ENCODE results near the gene RPN2.

The RPN2 gene

GRCh38 chr20:37209661-37210314 is 30.7 kb downstream of the RPN2 start:
- Histone ChIP-seq H3K27me3 (ENCODE audit: control insufficient read depth in 1 of 2, insufficient read depth in 2 of 2, low read length in 2 of 2) (no peaks in the 10 kb centered on the region), H3K9me3 (ENCODE audit: control insufficient read depth in 1 of 2, low read length in 2 of 2) (no peaks in the 10 kb centered on the region), H3K4me1 (ENCODE audit: control insufficient read depth in 1 of 2, insufficient read depth in 2 of 2, low read length in 2 of 2) (no peaks in the 10 kb centered on the region), H3K4me3 (ENCODE audit: low read depth in 1 of 2, low read length in 2 of 2) (no peak overlapping the region), H3K9ac (ENCODE audit: low read depth in 1 of 2, low read length in 2 of 2) (no peak overlapping the region), H3K27ac (ENCODE audit: low read depth, low read length) (no peak overlapping the region), H3K36me3 (ENCODE audit: control insufficient read depth in 1 of 2, insufficient read depth in 2 of 2, low read length in 2 of 2) (peaks cover 38 to 75% of the 10 kb centered on the region in 2 donors)

GRCh38 chr20:37218441-37218840 is 39.3 kb downstream of the RPN2 start:
- H3K4me1 ChIP-seq (ENCODE audit: control insufficient read depth in 1 of 2, insufficient read depth in 2 of 2, low read length in 2 of 2), result peaks cover 0 to 6% of the 10 kb centered on the region in 2 donors
- H3K36me3 ChIP-seq (ENCODE audit: control insufficient read depth in 1 of 2, insufficient read depth in 2 of 2, low read length in 2 of 2), result peaks cover 17 to 61% of the 10 kb centered on the region in 2 donors
- no peak overlapping the region for H3K9ac ChIP-seq (ENCODE audit: low read depth in 1 of 2, low read length in 2 of 2)
- no peaks in the 10 kb centered on the region for H3K27me3 ChIP-seq (ENCODE audit: control insufficient read depth in 1 of 2, insufficient read depth in 2 of 2, low read length in 2 of 2)
- H3K27ac ChIP-seq (ENCODE audit: low read depth, low read length), result no peak overlapping the region
- H3K4me3 ChIP-seq (ENCODE audit: low read depth in 1 of 2, low read length in 2 of 2), result no peak overlapping the region
- H3K9me3 ChIP-seq (ENCODE audit: control insufficient read depth in 1 of 2, low read length in 2 of 2), result no peaks in the 10 kb centered on the region

DNA sequence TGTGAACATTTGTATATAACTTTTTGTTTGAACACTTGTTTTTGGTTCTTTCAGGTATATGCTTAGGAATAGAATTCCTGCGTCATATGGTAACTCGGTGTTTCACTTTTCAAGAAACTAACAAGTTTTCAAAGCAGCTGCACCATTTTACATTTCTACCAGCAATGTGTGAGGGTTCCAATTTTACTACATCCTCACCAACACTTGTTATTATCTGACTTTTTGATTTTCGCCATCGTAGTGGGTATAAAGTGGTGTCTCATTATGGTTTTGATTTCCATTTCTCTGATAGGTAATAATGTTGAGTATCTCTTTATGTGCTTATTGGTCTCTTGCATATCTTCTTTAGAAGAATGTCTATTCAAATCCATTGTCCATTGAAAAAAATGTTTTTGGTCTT is 39.8 kb downstream of the RPN2 start:
- Histone ChIP-seq H3K27me3 (ENCODE audit: control insufficient read depth in 1 of 2, insufficient read depth in 2 of 2, low read length in 2 of 2) (no peaks in the 10 kb centered on the region), H3K27ac (ENCODE audit: low read depth, low read length) (no peak overlapping the region), H3K9me3 (ENCODE audit: control insufficient read depth in 1 of 2, low read length in 2 of 2) (no peaks in the 10 kb centered on the region), H3K4me3 (ENCODE audit: low read depth in 1 of 2, low read length in 2 of 2) (no peak overlapping the region), H3K9ac (ENCODE audit: low read depth in 1 of 2, low read length in 2 of 2) (no peak overlapping the region), H3K4me1 (ENCODE audit: control insufficient read depth in 1 of 2, insufficient read depth in 2 of 2, low read length in 2 of 2) (peaks cover 0 to 6% of the 10 kb centered on the region in 2 donors), H3K36me3 (ENCODE audit: control insufficient read depth in 1 of 2, insufficient read depth in 2 of 2, low read length in 2 of 2) (peaks cover 22 to 62% of the 10 kb centered on the region in 2 donors)

DNA sequence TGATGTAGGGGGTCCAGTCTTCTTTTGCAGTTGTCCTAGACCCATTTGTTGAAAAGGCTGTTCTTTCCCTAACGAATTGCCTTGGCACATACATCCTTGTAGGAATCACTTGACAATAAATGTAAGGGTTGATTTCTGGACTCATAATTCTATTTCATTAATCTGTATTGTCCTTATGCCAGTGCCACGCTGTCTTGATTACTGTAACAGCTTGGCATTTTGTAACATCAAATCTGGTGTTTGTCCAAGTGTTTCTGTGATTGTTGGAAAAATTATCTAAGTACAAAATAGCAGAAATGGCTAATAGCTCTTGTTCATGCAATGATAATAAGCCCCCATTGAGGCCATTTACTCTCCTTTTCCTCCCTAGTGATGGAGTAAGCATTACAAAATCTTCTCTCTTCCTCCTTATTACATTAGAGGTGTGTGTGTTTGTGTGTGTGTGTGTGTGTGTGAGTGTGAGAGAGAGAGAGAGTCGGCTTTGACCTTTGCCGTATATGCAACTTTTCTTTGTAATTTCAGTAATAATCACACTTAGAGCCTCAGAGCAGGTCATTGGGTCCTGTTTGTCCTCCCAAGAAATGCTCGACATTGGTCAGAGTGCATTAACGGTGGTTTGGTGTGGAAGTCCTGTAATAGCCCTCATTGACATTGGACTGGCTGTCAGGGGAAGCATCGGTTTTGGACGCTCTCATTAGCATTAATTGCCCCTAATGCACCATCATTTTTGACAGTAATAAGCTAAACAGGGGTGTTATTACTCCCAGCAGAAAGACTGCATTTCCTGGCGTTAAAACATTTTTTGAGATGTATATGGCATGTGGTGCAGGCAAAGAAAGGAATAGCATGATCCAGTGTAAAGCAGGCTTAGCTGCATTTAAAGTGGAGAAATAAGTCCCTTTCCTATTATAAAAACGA is 40.9 kb downstream of the RPN2 start:
- Histone ChIP-seq H3K27ac (ENCODE audit: low read depth, low read length) (no peak overlapping the region), H3K36me3 (ENCODE audit: control insufficient read depth in 1 of 2, insufficient read depth in 2 of 2, low read length in 2 of 2) (peaks cover 24 to 65% of the 10 kb centered on the region in 2 donors), H3K4me3 (ENCODE audit: low read depth in 1 of 2, low read length in 2 of 2) (no peak overlapping the region)

DNA sequence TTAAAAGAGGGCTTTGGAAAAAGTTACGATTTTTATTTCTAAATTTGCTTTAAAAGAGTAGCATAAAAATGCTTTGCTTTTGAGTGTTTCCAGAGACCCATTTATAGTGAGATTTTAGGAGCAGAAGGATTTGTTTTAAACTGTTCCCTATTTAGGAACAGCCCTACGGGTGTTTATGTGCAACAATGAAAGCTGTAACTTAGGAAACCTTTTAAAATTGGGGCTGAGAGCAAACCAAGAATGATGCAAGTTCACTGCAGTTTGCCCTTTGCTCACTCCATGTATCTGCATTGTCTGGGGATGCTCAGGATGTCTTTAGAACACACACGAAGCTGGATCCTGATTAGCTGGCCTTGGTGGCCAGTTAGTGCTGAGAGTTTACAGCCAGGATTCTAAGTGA is 41.6 kb downstream of the RPN2 start:
- H3K9ac ChIP-seq (ENCODE audit: low read depth in 1 of 2, low read length in 2 of 2), result no peak overlapping the region
- peaks cover 31 to 66% of the 10 kb centered on the region in 2 donors for H3K36me3 ChIP-seq (ENCODE audit: control insufficient read depth in 1 of 2, insufficient read depth in 2 of 2, low read length in 2 of 2)
- no peak overlapping the region for H3K27ac ChIP-seq (ENCODE audit: low read depth, low read length)
- H3K4me1 ChIP-seq (ENCODE audit: control insufficient read depth in 1 of 2, insufficient read depth in 2 of 2, low read length in 2 of 2), result peaks cover 0 to 6% of the 10 kb centered on the region in 2 donors
- no peaks in the 10 kb centered on the region for H3K9me3 ChIP-seq (ENCODE audit: control insufficient read depth in 1 of 2, low read length in 2 of 2)
- H3K27me3 ChIP-seq (ENCODE audit: control insufficient read depth in 1 of 2, insufficient read depth in 2 of 2, low read length in 2 of 2), result no peaks in the 10 kb centered on the region
- H3K4me3 ChIP-seq (ENCODE audit: low read depth in 1 of 2, low read length in 2 of 2), result no peak overlapping the region

More for the DNA sequence above, 40.9 kb downstream of the RPN2 start:
- no peak overlapping the region for H3K9ac ChIP-seq (ENCODE audit: low read depth in 1 of 2, low read length in 2 of 2)
- H3K27me3 ChIP-seq (ENCODE audit: control insufficient read depth in 1 of 2, insufficient read depth in 2 of 2, low read length in 2 of 2), result no peaks in the 10 kb centered on the region
- peaks cover 0 to 6% of the 10 kb centered on the region in 2 donors for H3K4me1 ChIP-seq (ENCODE audit: control insufficient read depth in 1 of 2, insufficient read depth in 2 of 2, low read length in 2 of 2)
- no peaks in the 10 kb centered on the region for H3K9me3 ChIP-seq (ENCODE audit: control insufficient read depth in 1 of 2, low read length in 2 of 2)

DNA sequence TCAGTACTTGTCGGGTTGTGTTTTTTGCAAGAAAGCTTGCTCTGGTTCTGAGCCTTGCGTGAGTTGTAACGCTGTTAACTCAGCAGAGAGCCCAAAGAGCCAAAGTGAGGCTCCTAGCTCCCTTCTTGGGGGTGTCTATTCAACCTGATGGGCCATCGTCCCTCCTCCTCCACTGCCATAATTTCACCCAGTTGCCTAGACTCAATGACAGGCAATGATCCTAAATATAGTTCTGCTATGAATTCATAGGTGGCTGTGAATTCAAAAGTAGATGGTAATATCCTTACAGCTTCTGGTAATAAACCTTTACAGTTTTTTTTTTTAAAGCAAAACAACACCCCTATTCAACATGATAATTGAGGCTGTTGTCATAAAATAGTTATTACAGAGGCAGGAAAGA is 43.0 kb downstream of the RPN2 start:
- H3K27ac ChIP-seq (ENCODE audit: low read depth, low read length), result no peak overlapping the region
- H3K9me3 ChIP-seq (ENCODE audit: control insufficient read depth in 1 of 2, low read length in 2 of 2), result no peaks in the 10 kb centered on the region
- H3K27me3 ChIP-seq (ENCODE audit: control insufficient read depth in 1 of 2, insufficient read depth in 2 of 2, low read length in 2 of 2), result no peaks in the 10 kb centered on the region
- no peak overlapping the region for H3K4me3 ChIP-seq (ENCODE audit: low read depth in 1 of 2, low read length in 2 of 2)
- H3K9ac ChIP-seq (ENCODE audit: low read depth in 1 of 2, low read length in 2 of 2), result no peak overlapping the region
- peaks cover 0 to 6% of the 10 kb centered on the region in 2 donors for H3K4me1 ChIP-seq (ENCODE audit: control insufficient read depth in 1 of 2, insufficient read depth in 2 of 2, low read length in 2 of 2)
- peaks cover 38 to 69% of the 10 kb centered on the region in 2 donors for H3K36me3 ChIP-seq (ENCODE audit: control insufficient read depth in 1 of 2, insufficient read depth in 2 of 2, low read length in 2 of 2)

GRCh38 chr20:37223053-37223452 is 43.9 kb downstream of the RPN2 start:
- Histone ChIP-seq H3K27me3 (ENCODE audit: control insufficient read depth in 1 of 2, insufficient read depth in 2 of 2, low read length in 2 of 2) (no peaks in the 10 kb centered on the region), H3K9ac (ENCODE audit: low read depth in 1 of 2, low read length in 2 of 2) (no peak overlapping the region), H3K27ac (ENCODE audit: low read depth, low read length) (no peak overlapping the region), H3K4me1 (ENCODE audit: control insufficient read depth in 1 of 2, insufficient read depth in 2 of 2, low read length in 2 of 2) (peaks cover 0 to 6% of the 10 kb centered on the region in 2 donors), H3K9me3 (ENCODE audit: control insufficient read depth in 1 of 2, low read length in 2 of 2) (no peaks in the 10 kb centered on the region), H3K4me3 (ENCODE audit: low read depth in 1 of 2, low read length in 2 of 2) (no peak overlapping the region), H3K36me3 (ENCODE audit: control insufficient read depth in 1 of 2, insufficient read depth in 2 of 2, low read length in 2 of 2) (peaks cover 47 to 79% of the 10 kb centered on the region in 2 donors)

- no peak overlapping the region for H3K4me3 ChIP-seq (ENCODE audit: low read depth in 1 of 2, low read length in 2 of 2)
- no peak overlapping the region for H3K9ac ChIP-seq (ENCODE audit: low read depth in 1 of 2, low read length in 2 of 2)
- H3K9me3 ChIP-seq (ENCODE audit: control insufficient read depth in 1 of 2, low read length in 2 of 2), result no peaks in the 10 kb centered on the region
- H3K27me3 ChIP-seq (ENCODE audit: control insufficient read depth in 1 of 2, insufficient read depth in 2 of 2, low read length in 2 of 2), result no peaks in the 10 kb centered on the region
- H3K4me1 ChIP-seq (ENCODE audit: control insufficient read depth in 1 of 2, insufficient read depth in 2 of 2, low read length in 2 of 2), result peaks cover 0 to 6% of the 10 kb centered on the region in 2 donors
- H3K36me3 ChIP-seq (ENCODE audit: control insufficient read depth in 1 of 2, insufficient read depth in 2 of 2, low read length in 2 of 2), result peaks cover 58 to 81% of the 10 kb centered on the region in 2 donors
- no peak overlapping the region for H3K27ac ChIP-seq (ENCODE audit: low read depth, low read length)
Measured at GRCh38 chr20:37225146-37225545, 46.0 kb downstream of the RPN2 start.

- Histone ChIP-seq H3K4me1 (ENCODE audit: control insufficient read depth in 1 of 2, insufficient read depth in 2 of 2, low read length in 2 of 2) (no peaks in the 10 kb centered on the region), H3K9ac (ENCODE audit: low read depth in 1 of 2, low read length in 2 of 2) (no peak overlapping the region), H3K27ac (ENCODE audit: low read depth, low read length) (no peak overlapping the region), H3K27me3 (ENCODE audit: control insufficient read depth in 1 of 2, insufficient read depth in 2 of 2, low read length in 2 of 2) (no peaks in the 10 kb centered on the region), H3K4me3 (ENCODE audit: low read depth in 1 of 2, low read length in 2 of 2) (no peak overlapping the region), H3K9me3 (ENCODE audit: control insufficient read depth in 1 of 2, low read length in 2 of 2) (no peaks in the 10 kb centered on the region), H3K36me3 (ENCODE audit: control insufficient read depth in 1 of 2, insufficient read depth in 2 of 2, low read length in 2 of 2) (peaks cover 68 to 91% of the 10 kb centered on the region in 2 donors)
Measured at GRCh38 chr20:37226889-37227288, 47.8 kb downstream of the RPN2 start.

DNA sequence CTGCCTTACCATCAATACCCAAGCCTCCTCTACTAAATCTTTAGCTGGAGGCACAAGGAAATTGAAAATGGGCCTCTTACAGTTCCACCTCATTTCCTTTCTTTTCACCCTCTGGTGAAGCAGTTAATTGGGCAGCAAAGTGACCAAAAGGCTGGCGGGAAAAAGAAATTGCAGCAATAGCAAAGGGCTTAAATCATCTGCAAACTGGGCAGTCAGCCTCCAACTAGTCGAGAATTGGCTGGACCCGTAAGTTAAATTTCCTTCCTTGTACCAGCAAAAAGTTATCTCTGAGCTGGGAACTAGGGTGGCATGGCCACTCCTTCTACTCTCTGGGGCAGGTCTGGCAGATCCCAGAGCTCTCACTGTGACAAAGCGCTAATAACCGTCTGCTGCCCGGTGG is 49.0 kb downstream of the RPN2 start:
- Histone ChIP-seq H3K9me3 (ENCODE audit: control insufficient read depth in 1 of 2, low read length in 2 of 2) (no peaks in the 10 kb centered on the region), H3K4me3 (ENCODE audit: low read depth in 1 of 2, low read length in 2 of 2) (no peak overlapping the region), H3K9ac (ENCODE audit: low read depth in 1 of 2, low read length in 2 of 2) (no peak overlapping the region), H3K27me3 (ENCODE audit: control insufficient read depth in 1 of 2, insufficient read depth in 2 of 2, low read length in 2 of 2) (no peaks in the 10 kb centered on the region), H3K4me1 (ENCODE audit: control insufficient read depth in 1 of 2, insufficient read depth in 2 of 2, low read length in 2 of 2) (no peaks in the 10 kb centered on the region), H3K27ac (ENCODE audit: low read depth, low read length) (no peak overlapping the region), H3K36me3 (ENCODE audit: control insufficient read depth in 1 of 2, insufficient read depth in 2 of 2, low read length in 2 of 2) (peaks cover 75 to 99% of the 10 kb centered on the region in 2 donors)
